Stimulated activated CD4-positive, alpha-beta T cell treated with anti-CD3 and anti-CD28 coated beads, Interleukin-2, amount 100 ng/mL, for 48 hours (primary cell): Measurements from ENCODE around the gene SYNC.
"Not testable (repeated sequence)": the region's sequence is repeated elsewhere in the genome, so short reads cannot be mapped to it uniquely, and the experiment has no call there.

Experiments used
- DNase-seq, 2 donors: peaks; one replicate each; pipeline ENCODE4 v3.0.0-alpha.2; 2020

Gene SYNC

DNA sequence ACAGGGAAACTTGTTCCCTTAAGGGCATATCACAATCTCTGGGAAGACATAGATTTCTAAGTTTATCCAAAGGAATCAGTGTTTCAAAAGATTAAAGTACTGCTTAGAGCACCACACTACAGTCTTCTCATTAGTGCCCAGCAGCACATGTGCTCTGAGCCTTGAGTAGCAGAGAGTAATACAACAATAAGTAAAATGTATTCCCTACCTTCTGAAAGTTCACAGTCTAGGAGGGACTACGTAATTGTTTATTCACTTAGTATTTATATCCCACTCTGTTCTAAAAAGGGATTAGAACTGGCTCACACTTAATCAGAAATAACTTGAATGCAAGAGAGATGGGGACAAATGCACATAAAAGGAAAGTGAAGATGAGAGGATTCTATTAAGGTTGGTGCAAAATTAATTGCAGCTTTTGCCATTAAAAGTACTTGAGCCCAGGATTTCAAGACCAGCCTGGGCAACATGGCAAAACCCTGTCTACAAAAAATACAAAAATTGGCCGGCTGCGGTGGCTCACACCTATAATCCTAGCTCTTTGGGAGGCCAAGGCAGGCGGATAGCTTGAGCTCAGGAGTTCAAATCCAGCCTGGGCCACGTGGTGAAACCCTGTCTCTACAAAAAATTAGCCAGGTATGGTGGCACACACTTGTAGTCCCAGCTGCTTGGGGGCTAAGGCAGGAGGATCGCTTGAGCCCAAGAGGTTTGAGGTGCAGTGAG, 9.0 kb downstream of the SYNC start:
- DNase-seq: no peak

DNA sequence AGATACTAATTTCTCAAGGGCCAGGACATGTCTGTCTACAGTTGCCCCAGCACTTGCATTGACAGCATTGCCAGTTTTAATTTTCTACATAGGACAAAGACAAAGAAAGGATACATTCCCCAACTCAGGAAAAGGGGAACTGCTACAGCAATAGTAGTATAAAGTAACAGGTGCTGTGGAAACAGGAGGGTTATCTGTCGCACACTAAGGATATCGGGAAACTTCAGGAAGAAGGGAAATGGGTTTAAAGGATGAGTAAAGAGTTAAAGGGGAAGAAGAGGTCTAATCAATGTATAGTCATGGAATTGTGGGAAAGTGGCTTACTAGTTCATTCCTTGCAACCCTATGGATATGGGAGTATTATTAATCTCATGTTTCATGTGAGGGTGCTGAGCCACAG, 16.2 kb downstream of the SYNC start:
- DNase-seq: no peak

DNA sequence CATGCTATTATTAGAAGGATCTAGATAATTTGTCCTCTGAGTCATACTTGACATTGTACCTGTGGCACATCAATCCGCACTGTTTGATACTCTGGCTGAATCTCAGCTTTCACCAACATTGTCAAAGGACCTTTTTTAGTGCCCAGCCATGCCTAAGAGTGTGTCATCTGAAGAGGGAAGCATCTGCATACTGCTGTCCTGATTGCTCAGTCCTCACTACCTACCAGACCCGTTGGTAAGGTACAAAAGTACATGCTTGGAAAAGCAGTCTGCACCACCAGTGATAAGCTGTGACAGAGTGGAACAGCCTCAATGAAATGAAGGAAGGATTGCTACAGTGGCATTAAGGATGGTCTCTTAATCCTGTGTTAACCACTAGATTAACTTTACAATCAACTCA, 17.1 kb downstream of the SYNC start:
- no peak for DNase-seq

DNA sequence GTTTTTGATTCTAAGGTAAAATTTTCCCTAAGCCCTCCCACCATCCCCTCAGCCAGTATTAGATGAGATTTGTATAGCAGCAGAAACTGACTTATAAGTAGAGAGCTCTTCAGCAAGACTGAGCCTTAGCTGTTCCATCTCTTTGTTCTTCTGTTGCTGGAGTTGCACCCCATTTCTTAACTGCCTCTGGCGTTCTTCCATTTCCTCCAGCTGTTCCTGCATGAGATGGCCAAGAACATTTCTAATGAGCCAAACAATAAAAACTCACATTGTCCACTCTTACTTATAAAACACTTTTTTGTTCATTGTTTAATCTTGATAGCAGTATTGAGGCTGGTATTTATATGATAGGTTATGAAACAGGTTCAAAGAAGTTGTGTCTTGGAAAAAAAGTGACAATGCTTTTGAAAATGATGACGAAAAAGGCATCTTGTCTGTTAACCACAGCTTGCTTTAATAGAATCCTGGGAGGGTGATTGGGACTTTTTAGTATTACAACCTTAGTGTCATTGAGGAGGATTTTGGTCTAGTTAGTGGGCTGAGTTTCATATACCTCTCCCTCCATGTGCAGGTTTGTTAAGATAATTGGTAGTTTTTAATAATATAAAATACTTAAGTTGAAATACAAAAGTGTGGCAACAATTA, 18.3 kb downstream of the SYNC start:
- no peak for DNase-seq

DNA sequence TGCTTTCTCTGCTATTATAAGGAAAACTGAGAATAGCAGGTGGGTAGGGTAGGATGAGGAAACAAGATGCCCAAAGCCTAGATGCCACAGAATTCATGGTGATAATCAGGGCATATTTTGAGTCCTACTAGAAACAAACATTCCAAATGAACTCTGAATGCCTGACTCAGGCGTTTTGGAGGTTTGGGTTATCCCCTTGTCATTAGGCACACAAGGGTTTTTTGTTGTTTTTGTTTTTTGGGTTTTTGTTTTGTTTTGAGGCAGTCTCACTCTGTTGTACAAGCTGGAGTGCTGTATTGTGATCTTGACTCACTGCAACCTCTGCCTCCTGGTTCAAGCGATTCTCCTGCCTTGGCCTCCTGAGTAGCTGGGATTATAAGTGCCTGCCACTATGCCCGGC, 19.2 kb downstream of the SYNC start:
- no peak for DNase-seq

DNA sequence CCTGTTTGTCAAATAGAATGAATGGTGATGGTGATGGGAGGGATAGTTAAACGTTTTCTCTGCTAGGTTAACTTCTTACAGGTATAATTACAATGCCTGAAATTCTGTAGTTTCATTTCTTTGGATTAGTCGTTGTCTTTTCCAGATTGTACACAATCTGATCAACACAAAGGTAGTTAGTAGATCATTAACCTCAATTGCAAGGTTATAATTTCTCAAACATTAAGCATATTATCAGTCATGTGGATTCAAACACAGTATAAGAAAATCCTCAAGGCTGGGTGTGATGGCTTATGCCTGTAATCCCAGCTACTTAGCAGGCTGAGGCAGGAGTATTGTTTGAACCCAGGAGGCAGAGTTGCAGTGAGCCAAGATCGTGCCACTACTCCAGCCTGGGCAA, 20.6 kb downstream of the SYNC start:
- DNase-seq: no peak

DNA sequence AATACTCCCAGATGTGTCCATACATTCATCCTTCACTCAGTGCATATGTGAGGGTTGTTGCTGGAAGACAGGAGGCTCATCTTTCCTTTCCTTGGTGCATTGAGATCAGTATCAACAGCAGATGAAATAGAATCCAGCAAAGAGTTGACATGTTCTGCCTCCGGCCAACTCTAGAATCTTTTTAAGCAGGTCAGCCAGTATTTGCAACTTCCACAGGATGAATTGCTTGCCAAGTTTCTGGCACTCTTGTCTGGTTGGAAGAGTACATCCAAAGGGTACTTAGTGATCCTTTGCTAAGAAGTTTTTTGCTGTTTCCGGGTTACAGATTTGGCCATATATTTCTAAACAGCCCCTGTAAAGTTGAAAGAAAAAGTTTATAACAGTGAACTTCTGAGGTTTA, 21.1 kb downstream of the SYNC start:
- no peak for DNase-seq

DNA sequence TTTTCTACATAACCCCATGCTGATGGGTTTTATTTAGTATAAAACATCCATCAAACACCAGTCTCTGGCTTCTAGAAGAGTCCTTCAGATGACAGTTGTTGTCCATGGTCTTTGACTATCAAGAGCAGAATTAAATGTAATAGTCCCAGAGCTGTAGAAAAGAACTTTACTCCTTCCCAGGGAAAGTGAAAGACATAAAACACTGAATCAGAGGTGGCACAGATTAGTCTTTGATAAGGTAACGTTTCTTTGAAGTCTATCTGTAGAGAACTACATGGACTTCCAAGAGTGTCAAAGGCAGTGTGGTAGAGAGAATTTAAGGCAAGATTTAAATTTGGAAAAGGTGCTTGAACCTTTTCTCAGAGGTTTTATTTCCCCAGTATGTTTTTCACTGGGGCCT, 21.9 kb downstream of the SYNC start:
- DNase-seq: no peak

DNA sequence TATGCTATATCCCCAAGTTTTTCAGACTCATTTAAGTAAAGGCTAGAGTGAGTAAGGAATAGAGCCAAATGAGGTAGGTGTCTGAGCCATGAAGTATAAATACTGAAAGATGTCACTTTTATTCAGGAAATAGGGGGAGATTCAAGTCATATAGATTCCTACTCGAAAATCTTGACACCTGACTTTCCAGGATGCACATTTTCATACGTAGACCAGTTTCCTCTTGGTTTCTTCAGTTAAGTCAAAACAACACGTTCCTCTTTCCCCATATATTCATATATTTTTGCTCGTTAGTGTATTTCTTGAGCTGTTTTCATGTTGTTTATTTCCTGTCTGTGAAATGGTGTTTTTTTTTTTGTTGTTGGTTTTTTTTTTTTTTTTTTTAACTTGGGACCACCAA, 22.6 kb downstream of the SYNC start:
- not testable (repeated sequence) for DNase-seq

DNA sequence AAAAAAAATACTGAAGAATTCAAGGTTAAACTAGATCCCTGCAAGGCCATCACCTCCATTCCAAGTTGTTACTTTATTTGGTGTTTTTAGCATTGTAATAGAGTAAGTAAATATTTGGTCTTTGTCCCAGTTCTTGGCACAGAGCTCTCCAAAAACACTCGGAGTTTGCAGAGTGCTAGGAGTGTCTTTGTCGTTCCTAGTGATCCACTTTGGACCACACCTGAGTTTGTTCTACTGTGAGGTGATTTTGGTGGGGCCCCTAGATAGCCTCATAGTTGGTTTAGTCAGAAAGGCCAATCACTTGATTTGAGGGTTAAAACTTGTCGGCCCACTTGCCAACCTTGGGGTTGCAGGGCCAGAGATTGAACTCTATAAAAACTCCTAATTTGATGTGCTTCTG, 25.6 kb downstream of the SYNC start:
- no peak for DNase-seq

DNA sequence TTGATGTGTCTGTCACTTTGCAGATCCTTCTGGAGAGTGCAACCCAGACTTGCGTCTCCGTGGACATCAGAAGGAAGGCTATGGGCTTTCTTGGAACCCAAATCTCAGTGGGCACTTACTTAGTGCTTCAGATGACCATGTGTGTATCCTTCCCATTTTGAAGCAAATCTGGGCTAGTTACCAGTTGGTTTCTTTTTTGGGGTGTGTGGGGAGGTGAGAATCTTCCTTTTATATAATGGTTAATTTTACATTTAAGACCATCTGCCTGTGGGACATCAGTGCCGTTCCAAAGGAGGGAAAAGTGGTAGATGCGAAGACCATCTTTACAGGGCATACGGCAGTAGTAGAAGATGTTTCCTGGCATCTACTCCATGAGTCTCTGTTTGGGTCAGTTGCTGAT, 33.9 kb downstream of the SYNC start:
- not testable (repeated sequence) for DNase-seq

DNA sequence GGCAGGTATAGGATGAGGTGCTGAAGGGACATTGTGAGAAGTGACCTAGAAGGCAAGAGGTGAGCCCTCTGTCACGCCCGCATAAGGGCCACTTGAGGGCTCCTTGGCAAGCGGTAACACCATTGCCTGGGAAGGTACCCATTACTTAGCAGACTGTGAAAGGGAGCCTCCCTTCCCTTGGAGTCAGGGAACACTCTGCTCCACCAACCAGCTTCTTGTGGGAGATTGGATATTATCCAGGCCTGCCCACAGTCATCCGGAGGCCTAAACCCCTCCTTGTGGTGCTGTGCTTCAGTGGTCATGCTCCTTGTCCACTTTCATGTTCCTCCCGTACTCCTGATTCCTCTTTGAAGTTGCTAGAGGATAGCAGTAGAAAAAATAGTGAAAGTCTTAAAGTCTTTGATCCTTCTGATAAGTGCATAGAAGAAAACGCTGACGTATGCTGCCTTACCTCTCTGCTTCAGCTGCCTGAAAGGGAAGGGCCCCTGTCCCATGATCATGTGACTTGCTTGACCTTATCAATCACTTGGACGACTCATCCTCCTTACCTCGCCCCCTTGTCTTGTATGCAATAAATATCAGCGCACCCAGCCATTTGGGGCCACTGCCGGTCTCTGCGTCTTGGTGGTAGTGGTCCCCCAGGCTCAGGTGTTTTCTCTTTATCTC, 35.5 kb downstream of the SYNC start:
- no peak for DNase-seq

DNA sequence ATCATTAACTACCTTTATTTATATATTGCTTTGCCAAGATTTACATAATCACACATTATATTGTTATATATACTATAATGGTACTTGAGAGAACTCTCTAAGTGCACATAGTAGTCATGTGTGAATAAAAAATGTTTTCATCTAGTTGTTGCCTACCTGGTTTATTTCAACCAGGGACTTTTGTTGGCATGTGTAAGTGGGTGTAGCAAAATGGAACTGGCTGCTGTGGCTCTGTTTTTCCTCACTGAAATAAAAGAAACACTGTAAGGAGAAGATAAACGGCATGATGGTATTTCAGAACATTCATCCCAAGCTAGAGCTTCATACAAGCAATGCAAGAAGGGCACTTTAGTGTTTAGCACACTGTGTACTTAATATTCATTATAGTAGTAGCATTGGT, 36.7 kb downstream of the SYNC start:
- DNase-seq: no peak

DNA sequence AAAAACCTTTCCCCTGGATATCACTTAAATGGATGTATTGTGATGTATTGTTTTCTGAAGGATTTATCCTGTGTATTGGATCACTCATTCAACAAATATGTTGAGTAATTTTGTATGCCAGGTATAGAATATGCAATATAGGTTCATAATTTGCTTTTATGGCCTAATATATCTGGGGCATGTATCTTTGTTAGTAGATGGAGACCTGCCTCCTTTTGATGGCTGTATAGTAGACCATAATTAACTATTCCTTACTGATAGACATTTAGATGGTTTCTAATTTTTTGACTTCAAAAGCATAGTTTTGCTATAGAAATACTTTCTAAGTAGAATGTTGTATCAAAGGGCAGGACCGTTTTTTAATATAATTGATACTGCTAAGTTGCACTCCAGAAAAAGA, 43.0 kb downstream of the SYNC start:
- DNase-seq: no peak

DNA sequence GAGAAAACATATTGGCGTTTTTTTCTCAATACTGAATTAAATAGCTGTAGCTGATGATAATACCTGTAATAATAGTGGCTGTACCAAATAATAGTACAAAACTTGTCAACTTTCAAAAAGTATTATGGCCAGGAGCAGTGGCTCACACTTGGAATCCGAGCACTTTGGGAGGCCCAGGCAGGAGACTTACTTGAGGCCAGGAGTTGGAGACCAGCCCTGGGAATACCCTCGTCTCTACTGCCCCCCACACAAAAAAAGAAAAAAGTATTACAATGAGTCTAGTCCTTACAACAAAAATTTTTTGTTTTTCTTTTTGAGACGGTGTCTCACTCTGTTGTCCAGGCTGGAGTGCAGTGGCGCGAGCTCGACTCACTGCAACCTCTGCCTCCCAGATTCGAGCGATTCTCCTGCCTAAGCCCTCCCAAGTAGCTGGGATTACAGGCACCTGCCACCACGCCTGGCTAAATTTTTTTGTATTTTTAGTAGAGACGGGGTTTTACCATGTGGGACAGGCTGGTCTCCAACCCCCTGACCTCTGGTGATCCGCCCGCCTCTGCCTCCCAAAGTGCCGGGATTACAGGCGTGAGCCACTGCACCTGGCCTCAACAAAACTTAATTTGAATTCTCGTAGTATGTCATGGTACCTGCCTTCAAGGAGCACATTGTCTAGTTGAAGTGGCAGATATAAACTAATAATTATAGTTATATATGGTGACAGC, 50.2 kb downstream of the SYNC start:
- no peak for DNase-seq

DNA sequence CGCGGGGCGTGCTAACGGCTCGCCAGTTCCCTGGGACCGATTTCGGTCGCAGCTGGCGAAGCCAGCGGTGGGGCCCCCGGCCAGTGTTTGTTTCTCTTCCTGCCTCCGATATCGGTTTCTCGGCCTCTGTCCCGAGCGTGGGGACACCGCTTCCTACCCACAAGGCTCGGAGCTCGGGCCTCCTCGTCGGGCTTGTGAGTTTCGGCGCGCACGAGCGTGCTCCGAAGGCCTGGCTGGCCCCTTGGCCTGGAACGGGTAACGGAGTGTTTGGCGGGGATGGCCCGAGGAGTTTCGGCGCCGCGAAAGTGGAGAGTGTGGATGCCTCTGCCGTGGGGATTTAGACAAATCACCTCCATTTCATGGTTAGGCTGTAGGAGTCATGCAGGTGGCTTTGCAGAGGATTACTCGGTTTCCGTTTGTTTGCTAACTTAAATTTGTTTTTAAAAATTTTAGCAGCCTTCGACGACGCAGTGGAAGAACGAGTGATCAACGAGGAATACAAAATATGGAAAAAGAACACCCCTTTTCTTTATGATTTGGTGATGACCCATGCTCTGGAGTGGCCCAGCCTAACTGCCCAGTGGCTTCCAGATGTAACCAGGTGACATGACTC, 51.0 kb downstream of the SYNC start:
- DNase-seq: peak in 1 of 2 donors; percentile 46

DNA sequence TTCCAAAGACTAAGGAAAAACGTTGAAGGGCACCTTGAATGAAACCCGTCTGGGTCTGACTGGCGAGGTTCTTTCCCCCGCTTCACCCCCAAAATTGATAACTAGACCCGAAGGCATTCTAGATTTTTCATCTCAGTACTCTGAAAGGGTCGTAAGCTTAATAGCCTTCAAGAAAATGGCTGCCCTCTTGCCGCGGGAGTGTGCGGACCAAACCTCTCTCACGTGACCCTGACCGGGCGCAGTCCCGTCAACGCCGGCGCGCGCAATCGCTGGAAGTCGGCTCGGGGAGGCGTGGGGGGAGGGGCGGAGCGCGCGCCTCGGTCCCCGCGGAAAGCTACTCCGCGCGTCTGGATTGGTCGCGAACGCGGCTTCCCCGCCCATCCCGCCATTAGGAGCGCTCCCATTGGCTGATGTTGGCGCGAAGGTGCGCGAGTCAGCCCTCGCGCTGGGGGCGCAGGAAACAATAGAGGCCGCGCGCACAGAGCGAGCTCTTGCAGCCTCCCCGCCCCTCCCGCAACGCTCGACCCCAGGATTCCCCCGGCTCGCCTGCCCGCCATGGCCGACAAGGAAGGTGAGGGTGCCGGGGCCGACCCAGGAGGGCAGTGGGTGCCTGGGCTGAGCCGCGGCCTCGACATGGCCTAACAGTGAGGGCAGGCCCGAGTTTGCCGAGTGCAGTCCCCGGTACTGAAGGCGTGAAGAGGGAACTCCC, 51.7 kb downstream of the SYNC start, which contains the start of gene RBBP4:
TSS of gene RBBP4 (plus strand) at position 457 of the 709 bp plus-strand sequence. CDS start at position 556, 99 bp downstream.
- peak; percentile 98 to 99 for DNase-seq

DNA sequence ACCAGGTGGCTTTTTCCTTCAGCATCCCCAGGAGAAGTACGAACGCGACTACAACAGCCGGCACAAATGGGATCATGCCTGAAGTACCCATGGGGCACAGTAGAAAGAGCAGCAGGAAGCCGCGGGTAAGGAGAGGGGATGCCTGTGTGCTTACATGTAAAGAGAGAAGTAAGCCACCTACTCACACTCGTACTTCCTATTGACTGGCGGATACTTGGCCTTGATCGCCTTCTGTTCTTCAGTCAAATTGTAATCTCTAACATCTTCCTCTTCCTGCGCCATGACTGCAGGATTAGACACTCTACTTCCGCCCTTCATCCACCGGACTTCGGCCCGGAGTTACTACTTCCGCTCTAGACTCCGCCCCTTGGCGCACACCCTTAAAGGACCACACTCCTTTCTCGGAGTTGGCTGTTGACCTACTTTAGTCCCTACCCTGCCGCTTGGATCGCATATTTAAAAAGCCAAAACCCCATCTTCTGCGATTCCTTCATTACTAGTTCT, 52.3 kb downstream of the SYNC start, which contains the start of gene ZBTB8OS:
TSS of gene ZBTB8OS (minus strand) at position 303 of the 504 bp plus-strand sequence. CDS start at position 282, 21 bp downstream.
- DNase-seq: peak; percentile 70 to 76

DNA sequence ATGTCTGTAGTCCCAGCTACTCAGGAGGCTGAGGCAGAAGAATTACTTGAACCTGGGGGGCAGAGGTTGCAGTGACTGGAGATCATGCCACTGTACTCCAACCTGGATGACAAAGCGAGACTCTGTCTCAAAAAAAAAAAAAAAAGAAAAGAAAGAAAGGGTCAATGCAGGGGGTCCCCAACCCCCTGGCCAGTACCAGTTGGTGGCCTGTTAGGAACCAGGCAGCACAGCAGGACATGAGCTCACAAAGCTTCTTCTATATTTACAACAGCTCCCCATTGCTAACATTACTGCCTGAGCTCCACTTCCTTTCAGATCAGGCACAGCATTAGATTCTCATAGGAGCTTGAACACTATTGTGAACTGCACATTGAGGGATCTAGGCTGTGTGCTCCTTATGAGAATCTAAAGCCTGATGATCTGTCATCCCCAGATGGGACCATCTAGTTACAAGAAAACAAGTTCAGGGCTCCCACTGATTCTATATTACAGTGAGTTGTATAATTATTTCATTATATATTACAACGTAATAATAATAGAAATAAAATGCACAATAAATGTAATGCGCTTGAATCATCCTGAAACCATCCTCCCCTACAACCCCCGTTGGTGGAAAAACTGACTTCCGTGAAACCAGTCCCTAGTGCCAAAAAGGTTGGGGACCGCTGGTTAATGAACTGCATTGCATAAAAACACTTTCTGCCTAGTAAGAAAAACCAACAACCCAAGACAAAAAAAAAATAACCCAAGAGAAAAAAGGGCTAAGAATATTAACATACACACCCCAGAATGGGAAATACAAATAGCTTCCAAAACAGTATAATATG, 55.0 kb downstream of the SYNC start:
- DNase-seq: no peak

DNA sequence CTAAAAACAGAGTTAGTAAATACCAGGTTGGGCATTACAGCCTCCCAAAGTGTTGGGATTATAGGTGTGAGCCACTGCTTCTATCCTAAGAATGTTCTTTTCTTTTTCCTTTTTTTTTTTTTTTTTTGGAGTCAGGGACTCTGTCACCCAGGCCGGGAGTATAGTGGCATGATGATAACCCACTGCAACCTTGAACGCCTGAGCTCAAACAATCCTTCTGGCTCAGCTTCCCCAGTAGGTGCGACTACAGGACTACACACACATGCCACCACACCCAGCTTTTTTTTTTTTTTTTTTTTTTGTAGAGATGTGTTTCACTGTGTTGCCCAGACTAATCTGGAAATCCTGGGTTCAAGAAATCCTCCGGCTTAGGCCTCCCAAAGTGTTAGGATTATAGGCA, 58.1 kb downstream of the SYNC start:
- no peak for DNase-seq

DNA sequence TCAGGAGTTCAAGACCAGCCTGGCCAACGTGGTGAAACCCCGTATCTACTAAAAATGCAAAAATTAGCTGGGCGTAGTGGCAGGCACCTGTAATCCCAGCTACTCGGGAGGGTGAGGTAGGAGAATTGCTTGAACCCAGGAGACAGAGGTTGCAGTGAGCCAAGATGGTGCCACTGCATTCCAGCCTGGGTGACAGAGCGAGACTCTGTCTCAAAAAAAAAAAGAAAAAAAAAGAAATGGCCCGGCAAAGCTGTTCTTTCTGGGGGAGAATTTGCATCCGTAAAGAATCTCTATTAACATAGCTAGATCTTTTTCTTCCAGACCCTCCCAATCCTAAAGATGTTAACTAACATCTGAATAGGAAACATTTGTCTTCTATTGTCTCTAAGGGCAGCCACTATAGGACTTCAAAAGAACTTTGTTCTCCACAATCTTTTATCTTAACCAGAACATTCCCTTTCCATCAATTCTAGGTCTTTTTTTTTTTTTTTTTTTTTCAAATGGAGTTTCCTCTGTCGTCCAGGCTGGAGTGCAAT, 60.2 kb downstream of the SYNC start:
- not testable (repeated sequence) for DNase-seq
